ENCODE measurements around the gene CDKAL1.

DNA sequence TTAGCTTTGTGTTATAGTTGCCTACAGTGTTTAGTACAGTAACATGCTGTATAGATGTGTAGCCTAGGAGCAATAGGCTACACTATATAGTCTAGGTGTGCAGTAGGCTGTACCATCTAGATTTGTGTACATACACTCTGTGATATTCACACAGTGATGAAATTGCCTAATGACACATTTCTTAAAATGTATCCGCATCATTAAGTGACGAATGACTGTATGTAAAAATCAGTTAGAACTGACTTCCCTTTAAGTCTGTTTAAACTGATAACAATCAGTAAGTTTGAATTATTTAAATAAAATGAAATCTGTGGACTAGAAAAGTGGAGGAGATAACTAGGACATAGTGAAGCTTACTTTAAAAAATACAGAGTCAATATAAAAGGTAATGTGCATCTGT, 176.1 kb downstream of the CDKAL1 start:
- no peak for TF ChIP-seq CTCF (IDR thresholded peaks at IDR 0.05)
- TF ChIP-seq POLR2A (IDR thresholded peaks at IDR 0.05), result no peak
- TF ChIP-seq POLR2AphosphoS5 (IDR thresholded peaks at IDR 0.05), result no peak

All from prostate gland (tissue), 2 donors.